ENCODE measurements around the gene ATP8A2. TPM values are rescaled to one million over a fixed set of nuclear protein-coding genes. Genes with fewer than 3 reads are reported as not detected.

The ATP8A2 gene
- polyA plus RNA-seq, 3 donors: not detected

DNA sequence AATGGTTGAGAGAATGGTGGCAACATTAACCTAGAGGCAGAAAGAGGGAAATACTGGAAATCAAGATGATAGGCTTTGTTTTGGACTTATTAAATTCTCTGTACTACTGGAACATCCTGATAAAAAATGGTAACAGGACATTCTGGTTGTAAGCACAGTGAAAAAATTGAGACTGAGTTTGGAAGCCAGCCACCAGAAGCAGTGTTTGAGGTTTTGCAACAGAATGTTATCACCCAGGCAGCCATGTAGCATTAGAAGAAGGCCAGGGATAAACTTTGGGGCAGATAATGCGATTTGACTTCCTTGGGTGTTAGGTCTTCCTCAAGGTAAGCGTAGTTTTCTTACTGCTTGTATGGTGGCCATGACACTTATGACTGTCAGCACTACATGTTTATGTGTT, 307.4 kb downstream of the ATP8A2 start:
- no peak overlapping the region for H3K27ac ChIP-seq (ENCODE audit: low read depth in 1 of 2, low read length in 2 of 2)
- no peak overlapping the region for H3K4me2 ChIP-seq (replicated peaks; ENCODE audit: extremely low read depth, low read length, poor library complexity, severe bottlenecking)
- Mint-ChIP-seq H3K36me3 (no peaks in the 10 kb centered on the region), H3K27ac (no peak overlapping the region), H3K27me3 (ENCODE audit: low read depth in 3 of 3) (peaks cover 1 to 3% (median 2%) of the 10 kb centered on the region in 3 donors), H3K4me1 (no peaks in the 10 kb centered on the region), H3K4me3 (no peak overlapping the region), H3K9me3 (peaks cover 0 to 12% (median 4%) of the 10 kb centered on the region in 7 donors)
- H4K20me1 ChIP-seq (ENCODE audit: insufficient read depth, low read length): no peaks in the 10 kb centered on the region
- no peak overlapping the region for H3K9ac ChIP-seq (ENCODE audit: insufficient read depth, low read length, poor library complexity, severe bottlenecking)
- no peak for DNase-seq
- intact Hi-C loops (cut with micrococcal nuclease): no loop called here
- H3K4me3 ChIP-seq (replicated peaks in 1 of 3; ENCODE audit: low read depth in 2 of 3, low read length in 3 of 3): no peak overlapping the region
- H3K4me1 ChIP-seq (ENCODE audit: control insufficient read depth in 1 of 2, insufficient read depth in 2 of 2, low read length in 2 of 2): no peaks in the 10 kb centered on the region
- no peak for TF ChIP-seq CTCF (IDR thresholded peaks at IDR 0.05)
- H3K9me3 ChIP-seq (replicated peaks in 1 of 2; ENCODE audit: control insufficient read depth in 1 of 2, insufficient read depth in 1 of 2, low read length in 2 of 2): peaks cover 0 to 2% of the 10 kb centered on the region in 2 donors
- no peaks in the 10 kb centered on the region for H3K36me3 ChIP-seq (replicated peaks in 1 of 2; ENCODE audit: control insufficient read depth in 1 of 2, insufficient read depth in 2 of 2, low read length in 2 of 2)
- WGBS (ENCODE audit: insufficient coverage): 86% methylated on average over 1 of the region's 2 CpGs
- no peak overlapping the region for H2AFZ ChIP-seq (ENCODE audit: insufficient read depth, low read depth, low read length, poor library complexity, severe bottlenecking)
- H3K27me3 ChIP-seq (ENCODE audit: control insufficient read depth in 2 of 2, insufficient read depth in 2 of 2, low read length in 2 of 2): no peaks in the 10 kb centered on the region
- H3K79me2 ChIP-seq (ENCODE audit: insufficient read depth, low read length): no peaks in the 10 kb centered on the region

DNA sequence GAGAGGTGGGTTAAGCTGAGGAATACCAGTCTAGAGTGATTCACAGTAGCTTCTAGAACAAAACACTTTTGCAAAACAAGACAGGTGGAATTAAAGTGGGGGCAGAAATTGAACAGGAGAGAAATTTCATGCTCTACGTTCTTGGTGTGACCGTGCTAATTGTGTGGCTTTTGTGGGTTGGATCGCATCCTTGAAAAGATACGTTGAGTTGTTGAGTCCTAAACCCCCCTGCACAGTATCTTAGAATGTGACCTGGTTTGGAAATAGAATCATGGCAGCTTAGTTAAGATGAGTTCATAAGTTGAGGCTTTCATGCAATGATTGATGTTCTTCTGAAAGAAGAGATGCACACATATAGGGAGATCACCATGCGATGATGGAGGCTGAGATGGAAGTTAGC, 308.2 kb downstream of the ATP8A2 start:
- Histone ChIP-seq H3K79me2 (ENCODE audit: insufficient read depth, low read length) (no peaks in the 10 kb centered on the region), H3K27ac (ENCODE audit: low read depth in 1 of 2, low read length in 2 of 2) (no peak overlapping the region), H3K4me3 (replicated peaks in 1 of 3; ENCODE audit: low read depth in 2 of 3, low read length in 3 of 3) (no peak overlapping the region), H3K4me2 (replicated peaks; ENCODE audit: extremely low read depth, low read length, poor library complexity, severe bottlenecking) (no peak overlapping the region), H3K27me3 (ENCODE audit: control insufficient read depth in 2 of 2, insufficient read depth in 2 of 2, low read length in 2 of 2) (no peaks in the 10 kb centered on the region), H2AFZ (ENCODE audit: insufficient read depth, low read depth, low read length, poor library complexity, severe bottlenecking) (no peak overlapping the region), H3K9me3 (replicated peaks in 1 of 2; ENCODE audit: control insufficient read depth in 1 of 2, insufficient read depth in 1 of 2, low read length in 2 of 2) (peaks cover 0 to 2% of the 10 kb centered on the region in 2 donors), H3K36me3 (replicated peaks in 1 of 2; ENCODE audit: control insufficient read depth in 1 of 2, insufficient read depth in 2 of 2, low read length in 2 of 2) (no peaks in the 10 kb centered on the region), H3K4me1 (ENCODE audit: control insufficient read depth in 1 of 2, insufficient read depth in 2 of 2, low read length in 2 of 2) (no peaks in the 10 kb centered on the region), H4K20me1 (ENCODE audit: insufficient read depth, low read length) (no peaks in the 10 kb centered on the region), H3K9ac (ENCODE audit: insufficient read depth, low read length, poor library complexity, severe bottlenecking) (no peak overlapping the region)
- H3K27ac Mint-ChIP-seq: no peak overlapping the region
- peaks cover 0 to 10% (median 4%) of the 10 kb centered on the region in 7 donors for H3K9me3 Mint-ChIP-seq
- no peak for DNase-seq
- H3K27me3 Mint-ChIP-seq (ENCODE audit: low read depth in 3 of 3): peaks cover 2 to 3% (median 2%) of the 10 kb centered on the region in 3 donors
- TF ChIP-seq CTCF (IDR thresholded peaks at IDR 0.05): no peak
- no peak overlapping the region for H3K4me3 Mint-ChIP-seq
- H3K36me3 Mint-ChIP-seq: no peaks in the 10 kb centered on the region
- intact Hi-C loops (cut with micrococcal nuclease): no loop called here
- WGBS (ENCODE audit: insufficient coverage): 87% methylated on average over 4 of the region's 5 CpGs
- no peaks in the 10 kb centered on the region for H3K4me1 Mint-ChIP-seq

Data from CD14-positive monocyte (primary cell).